HepG2 (cell line): ENCODE measurements around the gene TLR5. TPM values are rescaled to one million over a fixed set of nuclear protein-coding genes. Genes with fewer than 3 reads are reported as not detected.

Experiments
- ATAC-seq: fragments of 200-7000 bp; cut with Tn5 transposase; 3 replicates; pipeline ENCODE4 v1.9.1; 2020; ENCODE audit warnings: mild to moderate bottlenecking, moderate library complexity
- BruUV-seq: library from RNA; stranded (reverse); fragments of 400-500 nt; replicated peaks from 2 replicates; lab custom pipeline; 2021; lab: Mats Ljungman, UMichigan
- CTCF ChIA-PET: fragments of 300-600 bp; formaldehyde crosslinking; extraction: SDS; loops from one replicate; lab custom pipeline; 2021; ENCODE audit warnings: low total read pairs, inconsistent platforms, low intra/inter-chr PET ratio; lab: Yijun Ruan, JAX
- POLR2A ChIA-PET: fragments of 350-600 bp; sonication (Branson Sonifier 250); formaldehyde crosslinking; loops from one replicate; lab custom pipeline; 2020; ENCODE audit warnings: antibody characterized with exemption, inconsistent platforms; lab: Yijun Ruan, JAX
- DNase-seq: peaks from one replicate; pipeline ENCODE4 v3.0.0-alpha.2; 2015; ENCODE audit warnings: low spot score
- FAIRE-seq: peaks from 3 replicates; lab custom pipeline; 2011; peaks lifted over from hg19 to GRCh38; lab: Jason Lieb, UNC
- H2AFZ ChIP-seq: one replicate; pipeline ENCODE4 v1.6.1; 2011; ENCODE audit warnings: low read length, inconsistent platforms
- H3K27ac ChIP-seq: fragments of 300-600 bp; 3 replicates; pipeline ENCODE4 v1.8.0; 2011; ENCODE audit warnings: mixed run types, mild to moderate bottlenecking, mixed read lengths, low read length, inconsistent platforms; ENCODE audit not compliant: insufficient read depth; ENCODE audit errors: extremely low read length
- H3K27me3 ChIP-seq, 2 experiments: fragments of 200-600 bp in 1 of 2; 2 replicates in 1 of 2; 3 replicates in 1 of 2; pipeline versions ENCODE4 v1.6.0 to v1.8.0; 2011; ENCODE audit warnings: low read length in 2 of 2, mild to moderate bottlenecking in 2 of 2, moderate library complexity in 2 of 2, inconsistent platforms in 1 of 2; ENCODE audit not compliant: insufficient read depth in 2 of 2, control insufficient read depth in 1 of 2
- H3K36me3 ChIP-seq, 2 experiments: fragments of 200-600 bp in 1 of 2; replicated peaks in 1 of 2; 2 replicates in 1 of 2; 3 replicates in 1 of 2; pipeline versions ENCODE4 v1.5.1 to v1.8.0; 2011; ENCODE audit warnings: low read length in 2 of 2, inconsistent platforms in 1 of 2; ENCODE audit not compliant: insufficient read depth in 2 of 2, control insufficient read depth in 1 of 2
- H3K4me1 ChIP-seq: 2 replicates; pipeline ENCODE4 v1.5.1; 2012; ENCODE audit warnings: low read length, inconsistent platforms; ENCODE audit not compliant: insufficient read depth
- H3K4me2 ChIP-seq: 2 replicates; pipeline ENCODE4 v1.6.0; 2011; ENCODE audit warnings: low read depth, low read length, inconsistent platforms
- H3K4me3 ChIP-seq, 3 experiments: fragments of 200-600 bp in 1 of 3; sonication (generic), shearing (Covaris generic) in 1 of 3; replicated peaks in 1 of 3; 2 replicates each; pipeline ENCODE4 v1.5.1; 2011 to 2016; ENCODE audit warnings: low read length in 3 of 3, inconsistent platforms in 2 of 3, low read depth in 2 of 3, mild to moderate bottlenecking in 2 of 3, control low read depth in 1 of 3, mixed read lengths in 1 of 3; ENCODE audit not compliant: insufficient read depth in 1 of 3
- H3K79me2 ChIP-seq: one replicate; pipeline ENCODE4 v1.6.1; 2011; ENCODE audit warnings: low read length, inconsistent platforms; ENCODE audit not compliant: insufficient read depth
- H3K9ac ChIP-seq: 2 replicates; pipeline ENCODE4 v1.6.0; 2011; ENCODE audit warnings: mild to moderate bottlenecking, low read depth, low read length, inconsistent platforms; ENCODE audit not compliant: insufficient read depth
- H3K9me3 ChIP-seq: 2 replicates; pipeline ENCODE4 v1.5.1; 2012; ENCODE audit warnings: mild to moderate bottlenecking, low read length
- H4K20me1 ChIP-seq: 2 replicates; pipeline ENCODE4 v1.6.0; 2011; ENCODE audit warnings: inconsistent platforms, mild to moderate bottlenecking, low read length, moderate library complexity; ENCODE audit not compliant: insufficient read depth
- MAFG ChIP-seq: sonication (generic); formaldehyde crosslinking; IDR thresholded peaks from 2 replicates; pipeline ENCODE4 v1.5.1; 2020; ENCODE audit warnings: mild to moderate bottlenecking, missing genetic modification reagents
- TEAD2 ChIP-seq: sonication (generic); formaldehyde crosslinking; IDR thresholded peaks from 2 replicates; pipeline ENCODE4 v1.9.0; 2021; ENCODE audit warnings: missing genetic modification reagents
- ZNF713 ChIP-seq: sonication (generic); formaldehyde crosslinking; IDR thresholded peaks from 2 replicates; pipeline ENCODE4 v1.4.0; 2020; ENCODE audit warnings: mild to moderate bottlenecking, missing genetic modification reagents
- ZNF766 ChIP-seq: sonication (generic); formaldehyde crosslinking; IDR thresholded peaks from 2 replicates; pipeline ENCODE4 v1.5.0; 2020; ENCODE audit warnings: missing genetic modification reagents, borderline replicate concordance
- ZNF777 ChIP-seq: sonication (generic); formaldehyde crosslinking; IDR thresholded peaks from 2 replicates; pipeline ENCODE4 v1.4.0; 2020; ENCODE audit warnings: missing genetic modification reagents
- WGBS: methylation state at CpG from one replicate; pipeline ENCODE4 v1.1.6; 2017; ENCODE audit warnings: low lambda C conversion rate; 5-methylcytosine and 5-hydroxymethylcytosine counted together
- in situ Hi-C: cut with HindIII; loops from 2 replicates; pipeline ENCODE4 v1.10.0; 2017; ENCODE audit warnings: low pct_unique_long_range_greater_than_20kb; ENCODE audit not compliant: extremely low pct_ligation_motif_present
- intact Hi-C: fragments of 100-400 bp; cut with micrococcal nuclease; formaldehyde crosslinking; loops from one replicate; pipeline ENCODE4 v1.10.0; 2022; ENCODE audit not compliant: unreplicated experiment
- polyA plus RNA-seq, 8 experiments: library from polyadenylated mRNA; depleted of rRNA in 3 of 8; stranded (reverse) in 7 of 8; unstranded in 1 of 8; fragments of >200 nt; fragmentation: Illumina TruSeq in 4 of 8; extraction: Trizol in 4 of 8; gene quantifications; 2 replicates each; pipeline versions ENCODE4 v1.2.1 to v1.2.3, GENCODE V29; 2011 to 2016; ENCODE audit warnings: low read depth in 4 of 8, missing spikeins in 1 of 8, mixed read lengths in 1 of 8; ENCODE audit not compliant: insufficient read depth in 1 of 8
- total RNA-seq, 5 experiments: library from RNA; depleted of rRNA; stranded (reverse); fragments of >200 nt; fragmentation: Illumina TruSeq; extraction: Trizol; gene quantifications; 2 replicates each; pipeline ENCODE4 v1.2.3, GENCODE V29; 2016; ENCODE audit warnings: low read depth in 1 of 5
- TF ChIP-seq, protein P1 (sequence below): sonication (generic); formaldehyde crosslinking; IDR thresholded peaks from 2 replicates; pipeline ENCODE4 v1.4.0; 2020; ENCODE audit warnings: mild to moderate bottlenecking, missing genetic modification reagents
- TF ChIP-seq, protein P2 (sequence below): IDR thresholded peaks from 2 replicates; pipeline ENCODE4 v1.6.1; 2016; ENCODE audit warnings: low read depth, control low read depth

TLR5 gene
- total and polyA plus RNA-seq, 2 of the 13 experiments (the other 11 are each of a cell fraction or from before 2014, with no cell fraction given) = not detected

DNA sequence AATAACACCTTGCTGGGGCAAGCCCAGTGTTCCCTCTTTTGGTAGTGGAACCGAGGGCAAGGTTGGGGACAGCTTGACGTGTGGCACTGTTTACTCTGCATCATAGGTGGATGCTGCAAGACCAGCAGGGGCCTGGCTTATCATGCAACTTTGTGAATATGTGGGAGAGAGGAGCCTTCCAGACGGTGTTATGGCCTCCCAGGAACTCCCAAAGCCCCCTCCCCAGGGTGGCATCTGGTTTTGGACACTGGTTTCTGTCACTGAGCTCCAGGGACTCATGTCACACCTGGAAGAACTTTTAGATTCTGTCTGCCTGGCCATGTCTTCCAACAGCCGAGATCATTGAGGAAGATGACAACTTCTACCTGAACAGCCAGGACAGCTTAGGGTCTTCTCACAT, 1.4 kb upstream of the TLR5 start:
- no peak for DNase-seq
- no peak overlapping the region for H3K9ac ChIP-seq
- no peak overlapping the region for H3K4me2 ChIP-seq
- TF ChIP-seq MAFG (CRISPR knock-in tag) (no peak), ZNF713 (no peak), ZNF766 (no peak), ZNF777 (CRISPR knock-in tag) (no peak), TEAD2 (no peak)
- TF ChIP-seq, protein P1, sequence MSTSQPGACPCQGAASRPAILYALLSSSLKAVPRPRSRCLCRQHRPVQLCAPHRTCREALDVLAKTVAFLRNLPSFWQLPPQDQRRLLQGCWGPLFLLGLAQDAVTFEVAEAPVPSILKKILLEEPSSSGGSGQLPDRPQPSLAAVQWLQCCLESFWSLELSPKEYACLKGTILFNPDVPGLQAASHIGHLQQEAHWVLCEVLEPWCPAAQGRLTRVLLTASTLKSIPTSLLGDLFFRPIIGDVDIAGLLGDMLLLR (CRISPR knock-in tag) = no peak
- TF ChIP-seq, protein P2, sequence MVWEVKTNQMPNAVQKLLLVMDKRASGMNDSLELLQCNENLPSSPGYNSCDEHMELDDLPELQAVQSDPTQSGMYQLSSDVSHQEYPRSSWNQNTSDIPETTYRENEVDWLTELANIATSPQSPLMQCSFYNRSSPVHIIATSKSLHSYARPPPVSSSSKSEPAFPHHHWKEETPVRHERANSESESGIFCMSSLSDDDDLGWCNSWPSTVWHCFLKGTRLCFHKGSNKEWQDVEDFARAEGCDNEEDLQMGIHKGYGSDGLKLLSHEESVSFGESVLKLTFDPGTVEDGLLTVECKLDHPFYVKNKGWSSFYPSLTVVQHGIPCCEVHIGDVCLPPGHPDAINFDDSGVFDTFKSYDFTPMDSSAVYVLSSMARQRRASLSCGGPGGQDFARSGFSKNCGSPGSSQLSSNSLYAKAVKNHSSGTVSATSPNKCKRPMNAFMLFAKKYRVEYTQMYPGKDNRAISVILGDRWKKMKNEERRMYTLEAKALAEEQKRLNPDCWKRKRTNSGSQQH (CRISPR knock-in tag) = no peak
- TF ChIP-seq, all 625 proteins: peak for 0
- Histone ChIP-seq H3K27ac (no peak overlapping the region), H3K36me3 (no peaks in the 10 kb centered on the region), H3K27me3 (peaks cover 0 to 3% of the 10 kb centered on the region in 2 experiments; a peak in 1 of 5 replicates), H4K20me1 (no peaks in the 10 kb centered on the region), H3K9me3 (no peaks in the 10 kb centered on the region), H3K4me1 (no peaks in the 10 kb centered on the region), H3K79me2 (no peaks in the 10 kb centered on the region), H2AFZ (no peak overlapping the region), H3K4me3 (no peak overlapping the region)
- ChIA-PET POLR2A (no interaction called here), CTCF (no interaction called here)
- no peak for FAIRE-seq
- ATAC-seq = no peak
- in situ Hi-C loops (no loop called here), intact Hi-C loops (loop anchor here (10.0 kb wide), 1 partner anchor 110 kb away; no protein-coding TSS in a partner anchor)
- no TSS peak for BruUV-seq
- WGBS = 0% methylated on average over 1 of the region's 4 CpGs
